ENCODE data around the gene RTN4.

The RTN4 gene

DNA sequence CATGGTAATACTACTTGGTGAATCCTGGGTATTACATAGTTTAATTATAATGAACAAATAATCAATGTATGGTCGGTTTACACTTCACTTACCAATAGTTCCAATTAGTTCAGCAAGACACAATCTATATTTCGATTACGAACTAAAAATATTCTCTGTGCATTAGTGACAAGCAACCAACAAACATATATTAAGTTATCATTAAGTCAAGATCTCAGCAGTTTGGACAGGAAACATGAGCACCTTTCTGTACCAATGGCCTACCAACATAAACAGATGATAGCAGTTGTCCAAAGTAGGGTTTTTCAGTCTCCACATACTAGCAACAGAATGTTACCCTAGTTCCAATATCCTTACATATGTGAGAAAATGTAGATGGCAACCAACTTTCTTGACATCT is 32.8 kb downstream of the RTN4 start:
- no peak overlapping the region for H3K9ac ChIP-seq (ENCODE audit: low read length)
- peaks cover 43% of the 10 kb centered on the region for H3K79me2 ChIP-seq (ENCODE audit: low read length)
- H4K20me1 ChIP-seq (ENCODE audit: insufficient read depth, low read length) = peaks cover 20% of the 10 kb centered on the region
- H2AFZ ChIP-seq (ENCODE audit: low read depth, low read length) = no peak overlapping the region
- H3K4me2 ChIP-seq (ENCODE audit: low read length) = no peak overlapping the region
- H3K4me1 ChIP-seq (ENCODE audit: low read length) = peaks cover 9% of the 10 kb centered on the region
- peaks cover 5% of the 10 kb centered on the region for H3K36me3 ChIP-seq (replicated peaks; ENCODE audit: low read depth, low read length)
- no peak overlapping the region for H3K27ac ChIP-seq (ENCODE audit: low read length)
- no peak for TF ChIP-seq EZH2phosphoT487 (IDR thresholded peaks at IDR 0.05; ENCODE audit: low read depth)
- TF ChIP-seq, protein P1, sequence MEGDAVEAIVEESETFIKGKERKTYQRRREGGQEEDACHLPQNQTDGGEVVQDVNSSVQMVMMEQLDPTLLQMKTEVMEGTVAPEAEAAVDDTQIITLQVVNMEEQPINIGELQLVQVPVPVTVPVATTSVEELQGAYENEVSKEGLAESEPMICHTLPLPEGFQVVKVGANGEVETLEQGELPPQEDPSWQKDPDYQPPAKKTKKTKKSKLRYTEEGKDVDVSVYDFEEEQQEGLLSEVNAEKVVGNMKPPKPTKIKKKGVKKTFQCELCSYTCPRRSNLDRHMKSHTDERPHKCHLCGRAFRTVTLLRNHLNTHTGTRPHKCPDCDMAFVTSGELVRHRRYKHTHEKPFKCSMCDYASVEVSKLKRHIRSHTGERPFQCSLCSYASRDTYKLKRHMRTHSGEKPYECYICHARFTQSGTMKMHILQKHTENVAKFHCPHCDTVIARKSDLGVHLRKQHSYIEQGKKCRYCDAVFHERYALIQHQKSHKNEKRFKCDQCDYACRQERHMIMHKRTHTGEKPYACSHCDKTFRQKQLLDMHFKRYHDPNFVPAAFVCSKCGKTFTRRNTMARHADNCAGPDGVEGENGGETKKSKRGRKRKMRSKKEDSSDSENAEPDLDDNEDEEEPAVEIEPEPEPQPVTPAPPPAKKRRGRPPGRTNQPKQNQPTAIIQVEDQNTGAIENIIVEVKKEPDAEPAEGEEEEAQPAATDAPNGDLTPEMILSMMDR (IDR thresholded peaks at IDR 0.05; ENCODE audit: low read depth, low read length) = no peak
- H3K9me3 ChIP-seq (ENCODE audit: insufficient read depth, low read length) = no peaks in the 10 kb centered on the region
- H3K27me3 ChIP-seq (ENCODE audit: low read depth, low read length) = no peaks in the 10 kb centered on the region
- no peak overlapping the region for H3K4me3 ChIP-seq (ENCODE audit: low read length)

DNA sequence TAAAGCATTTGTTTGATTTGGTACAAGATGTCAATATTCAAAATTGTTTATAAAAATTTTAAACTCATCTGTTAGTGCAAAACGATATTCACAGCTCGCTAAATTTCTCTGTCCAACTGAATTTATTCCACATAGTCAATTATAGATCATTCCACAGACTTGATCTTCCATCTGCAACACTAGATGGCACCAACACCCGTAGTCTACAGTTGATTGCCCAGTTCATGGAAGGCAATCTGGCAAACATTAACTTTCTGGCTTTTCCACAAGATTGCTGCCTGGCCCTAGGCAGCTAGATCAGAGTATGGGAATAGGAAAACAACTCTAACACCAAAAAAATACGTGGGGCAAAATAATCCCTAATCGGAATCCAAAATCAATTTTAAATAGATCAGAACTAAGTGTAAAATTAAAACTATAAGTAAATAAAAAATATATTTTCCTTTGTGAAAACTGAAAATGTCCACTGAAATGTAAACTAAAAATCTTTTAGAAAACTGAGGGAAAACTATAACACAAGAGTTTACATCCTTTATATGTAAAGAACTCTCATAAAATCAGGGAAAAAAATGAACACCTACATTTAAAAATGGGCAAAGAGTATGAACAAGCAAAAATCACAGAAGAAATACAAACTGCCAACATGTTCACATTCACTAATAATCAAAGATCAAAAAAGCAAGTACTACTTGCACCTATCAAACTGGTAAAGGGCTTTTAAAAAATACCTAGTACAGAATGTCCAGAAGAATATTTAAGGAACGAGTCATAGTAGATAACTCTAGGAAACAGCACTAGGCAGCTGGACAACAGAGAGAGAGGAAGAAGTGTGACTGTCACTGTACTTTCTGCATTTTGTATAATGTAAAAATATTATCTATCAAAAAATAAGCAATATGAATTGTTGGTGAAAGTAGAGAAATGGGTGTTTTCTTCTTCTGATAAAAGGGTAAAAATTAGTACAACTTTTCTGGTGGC is 35.0 kb downstream of the RTN4 start:
- H3K9me3 ChIP-seq (ENCODE audit: insufficient read depth, low read length) = no peaks in the 10 kb centered on the region
- peaks cover 5% of the 10 kb centered on the region for H3K36me3 ChIP-seq (replicated peaks; ENCODE audit: low read depth, low read length)
- H3K4me1 ChIP-seq (ENCODE audit: low read length) = peaks cover 28% of the 10 kb centered on the region
- no peak overlapping the region for H3K4me2 ChIP-seq (ENCODE audit: low read length)
- peaks cover 42% of the 10 kb centered on the region for H3K79me2 ChIP-seq (ENCODE audit: low read length)
- H3K27me3 ChIP-seq (ENCODE audit: low read depth, low read length) = no peaks in the 10 kb centered on the region
- H3K4me3 ChIP-seq (ENCODE audit: low read length) = no peak overlapping the region
- peaks cover 30% of the 10 kb centered on the region for H4K20me1 ChIP-seq (ENCODE audit: insufficient read depth, low read length)
- TF ChIP-seq EZH2phosphoT487 (IDR thresholded peaks at IDR 0.05; ENCODE audit: low read depth) = no peak
- TF ChIP-seq, protein P1 (IDR thresholded peaks at IDR 0.05; ENCODE audit: low read depth, low read length) = peak; percentile 78
- no peak overlapping the region for H3K9ac ChIP-seq (ENCODE audit: low read length)
- H3K27ac ChIP-seq (ENCODE audit: low read length) = no peak overlapping the region
- H2AFZ ChIP-seq (ENCODE audit: low read depth, low read length) = no peak overlapping the region

GRCh38 chr2:55013936-55014335 is 36.3 kb downstream of the RTN4 start:
- H3K4me2 ChIP-seq (ENCODE audit: low read length) = no peak overlapping the region
- peaks cover 30% of the 10 kb centered on the region for H4K20me1 ChIP-seq (ENCODE audit: insufficient read depth, low read length)
- no peak overlapping the region for H3K27ac ChIP-seq (ENCODE audit: low read length)
- no peak for TF ChIP-seq EZH2phosphoT487 (IDR thresholded peaks at IDR 0.05; ENCODE audit: low read depth)
- TF ChIP-seq, protein P1 (IDR thresholded peaks at IDR 0.05; ENCODE audit: low read depth, low read length) = peak; percentile 35
- no peaks in the 10 kb centered on the region for H3K9me3 ChIP-seq (ENCODE audit: insufficient read depth, low read length)
- no peak overlapping the region for H3K4me3 ChIP-seq (ENCODE audit: low read length)
- H3K4me1 ChIP-seq (ENCODE audit: low read length) = peaks cover 30% of the 10 kb centered on the region
- H3K36me3 ChIP-seq (replicated peaks; ENCODE audit: low read depth, low read length) = peaks cover 5% of the 10 kb centered on the region
- no peaks in the 10 kb centered on the region for H3K27me3 ChIP-seq (ENCODE audit: low read depth, low read length)
- peaks cover 48% of the 10 kb centered on the region for H3K79me2 ChIP-seq (ENCODE audit: low read length)
- H3K9ac ChIP-seq (ENCODE audit: low read length) = no peak overlapping the region
- H2AFZ ChIP-seq (ENCODE audit: low read depth, low read length) = no peak overlapping the region

- no peak overlapping the region for H3K4me2 ChIP-seq (ENCODE audit: low read length)
- H3K36me3 ChIP-seq (replicated peaks; ENCODE audit: low read depth, low read length) = peaks cover 3% of the 10 kb centered on the region
- peaks cover 49% of the 10 kb centered on the region for H3K79me2 ChIP-seq (ENCODE audit: low read length)
- H3K4me3 ChIP-seq (ENCODE audit: low read length) = no peak overlapping the region
- no peaks in the 10 kb centered on the region for H3K27me3 ChIP-seq (ENCODE audit: low read depth, low read length)
- H3K9ac ChIP-seq (ENCODE audit: low read length) = no peak overlapping the region
- peaks cover 30% of the 10 kb centered on the region for H3K4me1 ChIP-seq (ENCODE audit: low read length)
- TF ChIP-seq EZH2phosphoT487 (IDR thresholded peaks at IDR 0.05; ENCODE audit: low read depth) = no peak
- TF ChIP-seq, protein P1 (IDR thresholded peaks at IDR 0.05; ENCODE audit: low read depth, low read length) = no peak
- H2AFZ ChIP-seq (ENCODE audit: low read depth, low read length) = no peak overlapping the region
- H3K9me3 ChIP-seq (ENCODE audit: insufficient read depth, low read length) = no peaks in the 10 kb centered on the region
- peaks cover 33% of the 10 kb centered on the region for H4K20me1 ChIP-seq (ENCODE audit: insufficient read depth, low read length)
- H3K27ac ChIP-seq (ENCODE audit: low read length) = no peak overlapping the region
Measured at GRCh38 chr2:55012672-55013484, 37.4 kb downstream of the RTN4 start.

Measured in OCI-LY3 (cell line).